Epidermal melanocyte (primary cell): Measurements from ENCODE around the gene VWA5A.
"Not testable (repeated sequence)": the region's sequence is repeated elsewhere in the genome, so short reads cannot be mapped to it uniquely, and the experiment has no call there.

Experiments used
- DNase-seq: peaks from one replicate; pipeline ENCODE4 v3.0.0; 2011; ENCODE audit warnings: low spot score; ENCODE audit not compliant: insufficient read length

Gene VWA5A

GRCh38 chr11:124094731-124095130 lies 20.5 kb upstream of the VWA5A start:
- no peak for DNase-seq

GRCh38 chr11:124096364-124096763 lies 18.9 kb upstream of the VWA5A start:
- DNase-seq, result no peak

DNA sequence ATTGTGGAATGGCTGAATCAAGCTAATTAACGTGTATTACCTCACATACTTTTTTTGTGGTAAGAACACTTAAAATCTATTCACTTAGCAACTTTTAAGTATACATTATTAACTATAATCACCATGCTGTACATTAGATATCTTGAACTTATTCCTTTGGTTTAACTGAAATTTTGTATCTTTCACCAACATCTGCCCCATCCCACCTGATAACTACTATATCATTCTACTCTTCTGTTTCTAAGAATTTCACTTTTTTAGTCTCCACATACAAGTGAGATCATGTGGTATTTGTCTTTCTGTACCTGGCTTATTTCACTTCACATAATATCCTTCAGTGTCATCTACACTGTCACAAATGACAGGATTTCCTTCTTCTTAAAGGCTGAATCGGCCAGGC lies 17.1 kb upstream of the VWA5A start:
- no peak for DNase-seq

- no peak for DNase-seq
Observed at GRCh38 chr11:124101737-124102136, 13.5 kb upstream of the VWA5A start.

- no peak for DNase-seq
Observed at GRCh38 chr11:124108156-124108555, 7.1 kb upstream of the VWA5A start.

GRCh38 chr11:124109377-124109776 lies 5.9 kb upstream of the VWA5A start:
- no peak for DNase-seq

DNA sequence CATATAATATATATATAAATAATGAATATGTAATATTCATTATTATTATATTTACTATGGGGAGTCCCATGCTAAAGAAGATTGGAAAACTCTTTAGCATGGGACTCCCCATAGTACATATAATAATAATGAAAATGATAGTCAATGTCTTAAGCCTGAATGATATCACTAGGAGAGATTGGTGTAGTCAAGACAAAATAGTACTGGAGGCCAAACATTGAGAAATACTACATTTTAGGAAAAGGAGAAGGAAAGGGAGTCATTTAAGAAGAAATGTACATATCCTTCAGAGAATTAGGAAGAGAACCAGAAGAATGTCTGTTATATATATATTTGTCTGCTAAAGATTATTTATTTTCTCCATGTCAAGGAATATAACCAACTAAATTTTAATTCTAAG lies 5.0 kb upstream of the VWA5A start:
- no peak for DNase-seq

DNA sequence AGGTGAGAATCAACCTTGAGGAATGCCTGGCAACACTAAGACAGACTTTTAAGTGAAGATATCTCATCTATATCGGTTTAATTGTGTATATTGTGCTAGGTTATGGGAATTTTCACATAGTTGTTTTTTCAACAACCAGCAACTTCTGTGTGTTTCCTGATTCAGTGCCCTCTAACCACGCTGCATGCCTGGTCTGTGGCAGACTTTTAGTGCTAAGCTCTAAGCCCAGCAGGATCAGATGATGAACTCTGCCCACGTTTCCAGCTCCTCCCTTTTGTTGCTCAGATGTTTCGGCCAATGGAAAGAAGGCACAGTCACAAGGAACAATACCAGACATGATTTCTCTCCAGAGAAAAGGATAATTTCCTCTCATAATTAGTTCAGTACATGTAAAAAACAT lies 1.4 kb upstream of the VWA5A start:
- DNase-seq, result no peak

- no peak for DNase-seq
Observed at GRCh38 chr11:124115782-124116616, 749 bp downstream of the VWA5A start.

DNA sequence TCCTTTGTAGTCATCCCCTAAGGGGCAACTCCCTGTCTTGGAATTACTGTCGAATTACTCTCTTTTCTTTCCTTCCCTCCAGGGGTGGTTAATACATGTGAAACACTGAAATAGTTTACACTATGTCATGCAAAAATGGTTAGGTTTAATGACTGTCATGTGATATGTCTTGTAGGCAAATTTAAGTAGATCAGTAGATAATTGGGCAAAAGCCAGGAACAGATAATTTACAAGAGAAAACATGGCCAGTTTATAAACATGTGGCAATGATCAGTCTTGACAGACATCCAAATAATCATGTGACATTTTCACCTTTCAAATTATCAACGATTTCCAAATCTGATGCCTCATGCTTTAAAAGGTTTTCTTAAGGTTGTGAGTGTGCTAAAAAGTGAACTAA lies 3.9 kb downstream of the VWA5A start:
- DNase-seq, result no peak

DNA sequence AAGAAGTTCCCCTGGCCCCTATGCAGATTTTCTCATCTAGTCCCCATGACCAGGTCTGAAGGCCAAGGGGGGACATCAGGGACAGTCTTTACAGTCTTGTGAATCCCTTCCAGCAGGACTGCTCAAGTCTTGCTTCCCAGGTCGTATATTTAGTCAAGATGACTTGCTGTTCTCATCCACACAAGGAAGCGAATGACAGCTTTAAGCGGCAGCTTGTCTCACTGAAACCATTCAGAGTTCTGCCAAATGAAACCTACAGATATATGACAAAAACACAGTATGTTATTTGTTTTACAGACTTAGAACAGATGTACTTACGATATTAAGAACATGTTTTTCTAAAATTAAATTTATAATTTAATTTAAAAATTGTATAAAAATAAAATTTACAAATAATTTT lies 5.6 kb downstream of the VWA5A start:
- no peak for DNase-seq

- DNase-seq, result no peak
Observed at GRCh38 chr11:124122123-124122522, 6.9 kb downstream of the VWA5A start.

- DNase-seq, result no peak
Observed at GRCh38 chr11:124123622-124124021, 8.4 kb downstream of the VWA5A start.

DNA sequence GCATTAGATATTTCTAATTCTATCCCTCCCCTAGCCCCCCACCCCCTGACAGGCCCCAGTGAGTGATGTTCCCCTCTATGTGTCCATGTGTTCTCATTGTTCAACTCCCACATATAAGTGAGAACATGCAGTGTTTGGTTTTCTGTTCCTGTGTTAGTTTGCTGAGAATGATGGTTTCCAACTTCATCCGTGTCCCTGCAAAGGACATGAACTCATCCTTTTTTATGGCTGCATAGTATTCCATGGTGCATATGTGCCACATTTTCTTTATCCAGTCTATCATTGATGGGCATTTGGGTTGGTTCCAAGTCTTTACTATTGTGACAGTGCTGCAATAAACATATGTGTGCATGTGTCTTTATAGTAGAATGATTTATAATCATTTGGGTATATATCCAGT lies 11.9 kb downstream of the VWA5A start:
- DNase-seq, result not testable (repeated sequence)

- DNase-seq, result no peak
Observed at GRCh38 chr11:124143034-124143433, 27.8 kb downstream of the VWA5A start.

DNA sequence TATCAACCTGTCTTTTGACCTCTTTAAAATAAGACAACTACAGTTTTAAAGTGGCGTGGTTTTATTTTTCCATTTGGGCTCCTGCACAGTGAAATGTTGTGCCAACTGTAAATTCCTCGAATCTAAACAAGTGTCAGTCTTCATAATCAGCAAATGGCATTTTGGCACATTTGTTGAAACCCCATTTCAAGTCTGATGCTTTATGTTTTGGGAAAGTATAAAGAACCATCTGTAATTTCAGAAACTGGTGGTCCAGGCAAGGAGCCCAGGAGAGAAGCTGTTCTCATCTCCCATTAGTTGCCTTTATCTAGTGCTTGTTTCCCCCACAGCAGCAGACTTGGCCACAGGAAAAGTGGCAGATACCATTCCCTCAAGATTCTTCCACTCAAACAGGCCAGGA lies 32.7 kb downstream of the VWA5A start:
- DNase-seq, result no peak

DNA sequence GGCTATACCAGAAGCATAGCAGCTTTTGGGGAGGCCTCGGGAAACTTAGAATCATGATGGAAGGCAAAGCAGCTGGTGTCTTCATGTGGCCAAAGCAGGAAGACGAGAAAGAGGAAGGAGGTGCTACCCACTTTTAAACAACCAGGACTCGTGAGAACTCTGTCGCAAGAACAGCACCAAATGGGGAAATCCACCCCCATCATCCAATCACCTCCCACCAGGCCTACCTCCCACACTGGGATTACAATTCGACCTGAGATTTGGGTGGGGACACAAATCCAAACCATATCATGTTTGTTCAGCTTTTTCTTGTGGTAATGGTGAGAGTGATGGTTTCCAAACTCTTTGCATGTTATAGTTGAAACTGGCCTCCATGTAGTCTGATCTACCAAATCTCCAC lies 35.4 kb downstream of the VWA5A start:
- no peak for DNase-seq

GRCh38 chr11:124152770-124153407 lies 37.6 kb downstream of the VWA5A start:
- no peak for DNase-seq

DNA sequence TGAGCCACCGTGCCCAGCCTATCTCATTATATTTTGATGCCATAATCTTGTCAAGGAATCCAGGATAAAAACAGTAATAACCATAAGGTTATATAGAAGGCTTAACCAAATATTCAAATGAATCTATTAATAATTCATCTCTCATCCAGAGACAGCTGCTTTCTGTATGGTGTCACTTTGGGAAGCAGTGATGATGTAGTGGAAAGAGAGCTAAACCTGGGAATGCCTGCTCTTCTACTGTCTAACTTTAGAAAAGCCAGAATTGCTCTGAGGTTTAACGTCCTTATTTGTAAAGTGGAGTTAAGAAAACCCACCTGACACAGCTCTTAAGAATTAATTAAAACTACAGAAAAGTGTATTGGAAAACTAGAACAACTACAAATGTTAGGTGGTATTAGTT lies 38.6 kb downstream of the VWA5A start:
- DNase-seq, result no peak

- DNase-seq, result no peak
Observed at GRCh38 chr11:124159481-124159880, 44.2 kb downstream of the VWA5A start.

DNA sequence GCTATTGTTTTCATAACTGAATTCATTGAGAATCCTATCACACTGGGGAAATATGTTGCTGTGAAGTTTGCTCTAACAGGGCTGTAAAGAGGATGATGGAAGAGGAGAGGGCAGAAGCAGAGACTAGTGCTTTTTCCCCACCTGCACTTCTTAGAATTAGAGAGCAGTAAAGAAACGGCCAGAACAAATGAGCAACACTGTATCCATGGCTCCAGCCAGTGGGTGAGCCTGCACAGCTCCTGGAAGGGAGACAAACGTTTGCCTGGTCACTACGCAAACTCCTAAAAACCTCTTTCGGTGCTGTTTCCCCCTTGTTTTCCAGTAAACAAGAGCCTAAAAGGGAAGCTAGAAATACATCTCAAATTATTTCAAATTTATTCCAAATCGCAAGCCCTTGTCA lies 45.7 kb downstream of the VWA5A start:
- no peak for DNase-seq

- DNase-seq, result no peak
Observed at GRCh38 chr11:124167826-124168231, 52.6 kb downstream of the VWA5A start.

DNA sequence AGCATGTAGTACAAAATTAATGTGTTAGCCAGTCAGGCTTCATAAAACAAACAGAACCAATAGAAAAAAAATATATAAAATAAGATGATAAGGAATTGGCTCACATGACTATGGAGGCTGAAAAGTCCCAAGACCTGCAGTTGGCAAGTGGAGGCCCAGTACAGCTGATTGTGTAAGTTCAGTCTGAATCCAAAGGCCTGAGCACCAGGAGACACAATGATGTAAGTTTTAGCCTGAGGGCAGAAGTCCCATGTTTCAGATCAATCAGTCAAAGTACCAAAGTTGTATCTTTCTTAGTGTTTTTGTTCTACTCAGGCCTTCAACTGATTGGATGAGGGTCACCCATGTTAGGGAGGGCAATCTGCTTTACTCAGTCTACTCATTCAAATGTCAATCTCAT lies 53.5 kb downstream of the VWA5A start:
- DNase-seq, result no peak
